H9 (cell line): ENCODE measurements around the gene SLC17A9. TPM values are rescaled to one million over a fixed set of nuclear protein-coding genes. Genes with fewer than 3 reads are reported as not detected.

Experiments used
- DNase-seq: peaks from one replicate; pipeline ENCODE4 v3.0.0-alpha.2; 2017
- H2AFZ ChIP-seq: one replicate; pipeline ENCODE4 v1.6.1; 2013; ENCODE audit warnings: mild to moderate bottlenecking, low read length, control low read depth, moderate library complexity
- H2AK5ac ChIP-seq: 2 replicates; pipeline ENCODE4 v1.6.1; 2013; ENCODE audit warnings: low read length, control low read depth, mixed read lengths; ENCODE audit not compliant: insufficient read length
- H2BK120ac ChIP-seq: one replicate; pipeline ENCODE4 v1.6.1; 2013; ENCODE audit warnings: low read depth, mild to moderate bottlenecking, low read length, control low read depth, inconsistent platforms; ENCODE audit not compliant: poor library complexity, severe bottlenecking
- H2BK12ac ChIP-seq: 2 replicates; pipeline ENCODE4 v1.6.1; 2013; ENCODE audit warnings: low read length, control low read depth, mixed read lengths, low read depth; ENCODE audit not compliant: insufficient read length
- H2BK15ac ChIP-seq: 2 replicates; pipeline ENCODE4 v1.6.1; 2013; ENCODE audit warnings: low read depth, low read length, control low read depth
- H2BK20ac ChIP-seq: one replicate; pipeline ENCODE4 v1.6.1; 2013; ENCODE audit warnings: low read depth, mild to moderate bottlenecking, low read length, control low read depth, inconsistent platforms; ENCODE audit not compliant: poor library complexity, severe bottlenecking
- H2BK5ac ChIP-seq: 2 replicates; pipeline ENCODE4 v1.6.1; 2013; ENCODE audit warnings: low read length, control low read depth, mixed read lengths; ENCODE audit not compliant: insufficient read length
- H3K14ac ChIP-seq: 2 replicates; pipeline ENCODE4 v1.6.1; 2013; ENCODE audit warnings: low read length, control low read depth; ENCODE audit not compliant: insufficient read depth
- H3K18ac ChIP-seq: 2 replicates; pipeline ENCODE4 v1.6.1; 2013; ENCODE audit warnings: low read depth, mild to moderate bottlenecking, mixed read lengths, low read length, control low read depth; ENCODE audit not compliant: insufficient read length
- H3K23ac ChIP-seq: 2 replicates; pipeline ENCODE4 v1.6.1; 2013; ENCODE audit warnings: low read length, control low read depth, mixed read lengths, low read depth; ENCODE audit not compliant: insufficient read length
- H3K23me2 ChIP-seq: 2 replicates; pipeline ENCODE4 v1.6.1; 2013; ENCODE audit warnings: low read depth, mild to moderate bottlenecking, mixed read lengths, low read length, control low read depth; ENCODE audit not compliant: insufficient read length, poor library complexity, severe bottlenecking
- H3K27ac ChIP-seq: 2 replicates; pipeline ENCODE4 v1.5.1; 2013; ENCODE audit warnings: low read length, control low read depth, mixed read lengths, low read depth; ENCODE audit not compliant: insufficient read length
- H3K27me3 ChIP-seq: 2 replicates; pipeline ENCODE4 v1.6.1; 2013; ENCODE audit warnings: low read length, control low read depth, inconsistent platforms; ENCODE audit not compliant: insufficient read depth
- H3K4ac ChIP-seq: 2 replicates; pipeline ENCODE4 v1.6.1; 2013; ENCODE audit warnings: low read depth, mild to moderate bottlenecking, control low read depth, inconsistent platforms, low read length, moderate library complexity
- H3K4me1 ChIP-seq: 2 replicates; pipeline ENCODE4 v1.6.1; 2013; ENCODE audit warnings: low read length, control low read depth, inconsistent platforms; ENCODE audit not compliant: insufficient read depth
- H3K4me2 ChIP-seq: 2 replicates; pipeline ENCODE4 v1.6.1; 2013; ENCODE audit warnings: low read length, control low read depth, mixed read lengths; ENCODE audit not compliant: insufficient read length, insufficient read depth
- H3K56ac ChIP-seq: 2 replicates; pipeline ENCODE4 v1.6.1; 2013; ENCODE audit warnings: low read depth, mild to moderate bottlenecking, mixed read lengths, low read length, control low read depth; ENCODE audit not compliant: insufficient read length
- H3K79me1 ChIP-seq: 2 replicates; pipeline ENCODE4 v1.6.1; 2013; ENCODE audit warnings: low read depth, mild to moderate bottlenecking, moderate library complexity, low read length, control low read depth, inconsistent platforms; ENCODE audit not compliant: insufficient read depth, poor library complexity, severe bottlenecking
- H3K79me2 ChIP-seq: 2 replicates; pipeline ENCODE4 v1.6.1; 2013; ENCODE audit warnings: low read length, control low read depth, inconsistent platforms; ENCODE audit not compliant: insufficient read depth
- H3K9ac ChIP-seq: 2 replicates; pipeline ENCODE4 v1.6.1; 2013; ENCODE audit warnings: low read length, control low read depth, mixed read lengths; ENCODE audit not compliant: insufficient read length; ENCODE audit errors: extremely low read depth
- H3K9me3 ChIP-seq: one replicate; pipeline ENCODE4 v1.6.1; 2013; ENCODE audit warnings: low read depth, low read length, inconsistent platforms; ENCODE audit not compliant: control insufficient read depth
- H3T11ph ChIP-seq: one replicate; pipeline ENCODE4 v1.6.1; 2013; ENCODE audit warnings: mild to moderate bottlenecking, low read length, control low read depth, inconsistent platforms
- H4K20me1 ChIP-seq: one replicate; pipeline ENCODE4 v1.6.1; 2013; ENCODE audit not compliant: control insufficient read depth, insufficient read length, insufficient read depth
- H4K5ac ChIP-seq: 2 replicates; pipeline ENCODE4 v1.6.1; 2013; ENCODE audit warnings: low read depth, mild to moderate bottlenecking, mixed read lengths, low read length, control low read depth; ENCODE audit not compliant: insufficient read length
- H4K8ac ChIP-seq: replicated peaks from 2 replicates; pipeline ENCODE4 v1.6.1; 2013; ENCODE audit warnings: low read length, control low read depth, mixed read lengths, low read depth; ENCODE audit not compliant: insufficient read length
- H4K91ac ChIP-seq: 2 replicates; pipeline ENCODE4 v1.6.1; 2013; ENCODE audit warnings: low read depth, mild to moderate bottlenecking, moderate library complexity, mixed read lengths, low read length, control low read depth; ENCODE audit not compliant: insufficient read length
- H3K27ac Mint-ChIP-seq, 3 experiments: 2 replicates in 2 of 3; 3 replicates in 1 of 3; pipeline ENCODE4 v1.8.0; 2020 to 2021; ENCODE audit warnings: mixed read lengths in 3 of 3, mild to moderate bottlenecking in 1 of 3, moderate library complexity in 1 of 3
- H3K27me3 Mint-ChIP-seq: 2 replicates; pipeline ENCODE4 v1.8.0; 2021; ENCODE audit warnings: low read depth, mild to moderate bottlenecking, moderate library complexity, mixed read lengths
- H3K36me3 Mint-ChIP-seq, 3 experiments: 2 replicates in 2 of 3; 3 replicates in 1 of 3; pipeline ENCODE4 v1.8.0; 2020 to 2021; ENCODE audit warnings: low read depth in 3 of 3, mixed read lengths in 3 of 3; ENCODE audit not compliant: insufficient read depth in 1 of 3
- H3K4me1 Mint-ChIP-seq, 2 experiments: 2 replicates each; pipeline ENCODE4 v1.8.0; 2020; ENCODE audit warnings: mixed read lengths in 2 of 2
- H3K4me3 Mint-ChIP-seq, 2 experiments: 2 replicates in 1 of 2; 3 replicates in 1 of 2; pipeline ENCODE4 v1.8.0; 2020 to 2021; ENCODE audit warnings: mild to moderate bottlenecking in 2 of 2, mixed read lengths in 2 of 2, moderate library complexity in 1 of 2
- H3K9me3 Mint-ChIP-seq, 2 experiments: 2 replicates in 1 of 2; 3 replicates in 1 of 2; pipeline ENCODE4 v1.8.0; 2020; ENCODE audit warnings: mild to moderate bottlenecking in 2 of 2, mixed read lengths in 2 of 2, moderate library complexity in 1 of 2
- CTCF ChIP-seq: fragments of 200-600 bp; sonication (generic); conservative IDR thresholded peaks from 3 replicates; pipeline ENCODE4 v1.8.0; 2021; ENCODE audit warnings: antibody characterized with exemption, mild to moderate bottlenecking
- WGBS: extraction: QIAGEN DNeasy Blood & Tissue Kit; methylation state at CpG from one replicate; pipeline ENCODE4 v1.1.7; 2013; ENCODE audit warnings: missing lambda C conversion rate, low lambda C conversion rate, mixed read lengths; ENCODE audit not compliant: insufficient read length; ENCODE audit errors: extremely low coverage; 5-methylcytosine and 5-hydroxymethylcytosine counted together
- total RNA-seq: library from RNA; stranded (reverse); gene quantifications from 2 replicates; pipeline ENCODE4 v1.2.1, GENCODE V29; 2021

The SLC17A9 gene
- total RNA-seq, 1 experiment from 2014 or later: 20.9 TPM

GRCh38 chr20:62987114-62987513 is 34.6 kb downstream of the SLC17A9 start:
- Histone ChIP-seq H3K79me1 (no peaks in the 10 kb centered on the region), H2BK120ac (no peak overlapping the region), H3K9me3 (no peaks in the 10 kb centered on the region), H4K5ac (no peak overlapping the region), H2BK5ac (no peak overlapping the region), H3K23ac (no peak overlapping the region), H3K4me1 (peaks cover 6% of the 10 kb centered on the region; the same call in 1 of the 2 replicates), H3K14ac (no peak overlapping the region), H3K23me2 (no peaks in the 10 kb centered on the region), H3K27ac (no peak overlapping the region), H2AK5ac (no peak overlapping the region), H4K8ac (no peak overlapping the region), H4K20me1 (no peaks in the 10 kb centered on the region), H2BK12ac (no peak overlapping the region), H3K9ac (no peak overlapping the region), H3K56ac (no peak overlapping the region), H2BK15ac (no peak overlapping the region), H3K79me2 (no peaks in the 10 kb centered on the region), H3K18ac (no peak overlapping the region), H2BK20ac (no peak overlapping the region), H3T11ph (no peak overlapping the region), H3K4ac (no peak overlapping the region), H4K91ac (no peak overlapping the region), H3K27me3 (no peaks in the 10 kb centered on the region), H3K4me2 (no peak overlapping the region), H2AFZ (no peak overlapping the region)
- no peak for TF ChIP-seq CTCF
- no peak for DNase-seq
- H3K4me1 Mint-ChIP-seq: peaks cover 17 to 44% of the 10 kb centered on the region in 2 experiments
- WGBS: no CpG with 5 or more reads among the region's 10 CpGs
- peaks cover 36% of the 10 kb centered on the region for H3K27me3 Mint-ChIP-seq
- 0 out of 7 replicates have a peak overlapping the region, but pooled peaks of 1 of the 3 experiments have one; percentile 61 for H3K27ac Mint-ChIP-seq
- no peaks in the 10 kb centered on the region for H3K9me3 Mint-ChIP-seq
- H3K36me3 Mint-ChIP-seq: no peaks in the 10 kb centered on the region
- no peak overlapping the region for H3K4me3 Mint-ChIP-seq
